Small intestine (tissue), 7 donors: ENCODE data around the gene FCRLB. TPM values are rescaled to one million over a fixed set of nuclear protein-coding genes. Genes with fewer than 3 reads are reported as not detected.
"Not testable (repeated sequence)": the region's sequence is repeated elsewhere in the genome, so short reads cannot be mapped to it uniquely, and the experiment has no call there.

Source experiments
- DNase-seq, 2 donors: peaks; one replicate each; pipeline versions ENCODE4 v3.0.0 to v3.0.0-alpha.2; 2013
- FAIRE-seq: peaks from 2 replicates; lab custom pipeline; 2012; peaks lifted over from hg19 to GRCh38; lab: Jason Lieb, UNC
- H3K27ac ChIP-seq, 3 donors: one replicate each; pipeline ENCODE4 v1.5.1; 2013; ENCODE audit warnings: low read length in 2 of 3, mild to moderate bottlenecking in 2 of 3, control low read depth in 1 of 3, inconsistent platforms in 1 of 3, low read depth in 1 of 3, moderate library complexity in 1 of 3
- H3K27me3 ChIP-seq, 3 donors: one replicate each; pipeline ENCODE4 v1.6.1; 2013; ENCODE audit warnings: low read length in 3 of 3, inconsistent platforms in 1 of 3; ENCODE audit not compliant: control insufficient read depth in 3 of 3, insufficient read depth in 3 of 3
- H3K36me3 ChIP-seq, 3 donors: one replicate each; pipeline ENCODE4 v1.6.1; 2013; ENCODE audit warnings: low read length in 3 of 3, inconsistent platforms in 1 of 3, low read depth in 1 of 3, mild to moderate bottlenecking in 1 of 3, moderate library complexity in 1 of 3; ENCODE audit not compliant: control insufficient read depth in 3 of 3, insufficient read depth in 2 of 3
- H3K4me1 ChIP-seq, 3 donors: one replicate each; pipeline ENCODE4 v1.6.1; 2013; ENCODE audit warnings: low read length in 2 of 3, inconsistent platforms in 1 of 3, low read depth in 1 of 3, mild to moderate bottlenecking in 1 of 3, moderate library complexity in 1 of 3; ENCODE audit not compliant: control insufficient read depth in 3 of 3, insufficient read depth in 2 of 3
- H3K4me3 ChIP-seq, 3 donors: one replicate each; pipeline ENCODE4 v1.5.1; 2013; ENCODE audit warnings: low read length in 3 of 3, control low read depth in 1 of 3, inconsistent platforms in 1 of 3, low read depth in 1 of 3, mild to moderate bottlenecking in 1 of 3, moderate library complexity in 1 of 3
- H3K9me3 ChIP-seq, 2 donors: one replicate each; pipeline ENCODE4 v1.6.1; 2013; ENCODE audit warnings: low read depth in 1 of 2, low read length in 1 of 2; ENCODE audit not compliant: control insufficient read depth in 2 of 2, insufficient read depth in 1 of 2
- WGBS, 3 donors: extraction: QIAGEN DNeasy Blood & Tissue Kit; methylation state at CpG; one replicate each; pipeline ENCODE4 v1.1.7; 2013; 5-methylcytosine and 5-hydroxymethylcytosine counted together
- polyA plus RNA-seq, 4 donors: library from polyadenylated mRNA; stranded (reverse) in 3 of 4; unstranded in 1 of 4; fragments of 200-250 nt in 3 of 4; fragments of 120-200 nt in 1 of 4; gene quantifications; one replicate each; pipeline versions ENCODE4 v1.2.1 to v1.2.3, GENCODE V29; 2013
- donor health status: healthy with polysubstance abuse.
- donor health status: control.
- donor health status: control.
- donor health status: Bipolar disorder and iron deficiency.
- donor health status: healthy.

FCRLB gene
- polyA plus RNA-seq, 4 donors = 0.34 to 0.96 TPM; not detected in 2

DNA sequence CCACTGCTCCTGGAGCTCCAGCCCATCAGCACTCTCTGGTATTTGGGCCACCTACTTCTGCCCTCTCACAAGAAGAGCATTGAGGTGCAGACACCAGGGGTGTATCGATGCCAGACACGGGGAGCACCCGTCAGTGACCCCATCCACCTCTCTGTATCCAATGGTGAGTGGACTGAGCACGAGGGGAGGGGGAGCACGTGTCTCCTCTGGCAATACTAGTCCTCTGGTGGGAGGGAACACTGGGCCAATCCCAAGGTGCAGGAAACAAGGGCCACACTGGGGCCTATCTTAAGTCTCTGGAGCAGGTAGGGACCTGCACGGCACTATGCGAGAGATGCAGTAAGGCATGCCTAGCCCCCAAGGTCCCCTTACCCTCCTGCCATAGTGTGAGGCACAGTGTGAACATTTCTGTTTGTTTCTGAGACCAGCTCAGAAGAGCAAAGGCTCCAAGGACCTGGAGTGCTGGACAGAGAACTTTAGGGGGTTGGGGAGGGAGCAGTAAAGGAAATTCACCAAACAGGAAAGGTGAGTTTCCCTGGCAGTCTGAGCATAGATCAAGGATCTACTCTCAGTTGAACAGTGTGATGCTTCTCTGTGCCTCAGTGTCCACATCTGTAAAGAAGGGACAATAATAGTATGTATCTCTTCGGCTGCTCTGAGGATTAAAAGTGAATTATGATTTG is 2.3 kb downstream of the FCRLB start:
- peaks cover 0 to 45% (median 6%) of the 10 kb centered on the region in 3 donors for H3K27me3 ChIP-seq
- H3K9me3 ChIP-seq = no peaks in the 10 kb centered on the region
- no peaks in the 10 kb centered on the region for H3K36me3 ChIP-seq
- H3K4me3 ChIP-seq = no peak overlapping the region
- H3K4me1 ChIP-seq = peaks cover 0 to 6% (median 0%) of the 10 kb centered on the region in 3 donors
- DNase-seq (peak in 1 of 2 donors; percentile 19), FAIRE-seq (no peak)
- WGBS, 3 donors = 72 to 83% (median 74%) methylated on average over 8 of the region's 8 CpGs
- no peak overlapping the region for H3K27ac ChIP-seq

- not testable (repeated sequence) for H3K4me1 ChIP-seq, DNase-seq, H3K36me3 ChIP-seq, H3K9me3 ChIP-seq, FAIRE-seq
- Histone ChIP-seq H3K4me3 (peak overlapping the region in 2 of 3 donors; percentile 67 to 71), H3K27ac (peak overlapping the region in 1 of 3 donors; percentile 81), H3K27me3 (peaks cover 0 to 46% (median 6%) of the 10 kb centered on the region in 3 donors)
- 47 to 54% (median 48%) methylated on average over 21 to 22 of the region's 22 CpGs for WGBS, 3 donors
Observed at GRCh38 chr1:161725258-161725907, 4.0 kb downstream of the FCRLB start.

- Histone ChIP-seq H3K27me3 (peaks cover 3 to 46% (median 6%) of the 10 kb centered on the region in 3 donors), H3K9me3 (no peaks in the 10 kb centered on the region)
- no peak for FAIRE-seq
Observed at GRCh38 chr1:161725908-161726472, 4.6 kb downstream of the FCRLB start.

GRCh38 chr1:161726473-161727255 is 5.3 kb downstream of the FCRLB start:
- 0 to 1% (median 0%) methylated on average over 50 to 83 of the region's 83 CpGs for WGBS, 3 donors
- H3K36me3 ChIP-seq = no peaks in the 10 kb centered on the region
- no peaks in the 10 kb centered on the region for H3K9me3 ChIP-seq
- H3K27me3 ChIP-seq = peaks cover 3 to 43% (median 6%) of the 10 kb centered on the region in 3 donors
- DNase-seq = peak; percentile 56 to 90
- H3K4me3 ChIP-seq = peak overlapping the region; percentile 48 to 71 (median 67)
- peaks cover 0 to 6% (median 0%) of the 10 kb centered on the region in 3 donors for H3K4me1 ChIP-seq
- H3K27ac ChIP-seq = peak overlapping the region; percentile 68 to 83 (median 72)
- no peak for FAIRE-seq

More at GRCh38 chr1:161725908-161726472, 4.6 kb downstream of the FCRLB start:
- 1 to 3% (median 1%) methylated on average over 32 to 34 of the region's 34 CpGs for WGBS, 3 donors
- Histone ChIP-seq H3K4me3 (peak overlapping the region; percentile 48 to 71 (median 67)), H3K36me3 (no peaks in the 10 kb centered on the region), H3K4me1 (peaks cover 0 to 6% (median 0%) of the 10 kb centered on the region in 3 donors), H3K27ac (peak overlapping the region; percentile 65 to 81 (median 68))
- DNase-seq = peak; percentile 5 to 69

DNA sequence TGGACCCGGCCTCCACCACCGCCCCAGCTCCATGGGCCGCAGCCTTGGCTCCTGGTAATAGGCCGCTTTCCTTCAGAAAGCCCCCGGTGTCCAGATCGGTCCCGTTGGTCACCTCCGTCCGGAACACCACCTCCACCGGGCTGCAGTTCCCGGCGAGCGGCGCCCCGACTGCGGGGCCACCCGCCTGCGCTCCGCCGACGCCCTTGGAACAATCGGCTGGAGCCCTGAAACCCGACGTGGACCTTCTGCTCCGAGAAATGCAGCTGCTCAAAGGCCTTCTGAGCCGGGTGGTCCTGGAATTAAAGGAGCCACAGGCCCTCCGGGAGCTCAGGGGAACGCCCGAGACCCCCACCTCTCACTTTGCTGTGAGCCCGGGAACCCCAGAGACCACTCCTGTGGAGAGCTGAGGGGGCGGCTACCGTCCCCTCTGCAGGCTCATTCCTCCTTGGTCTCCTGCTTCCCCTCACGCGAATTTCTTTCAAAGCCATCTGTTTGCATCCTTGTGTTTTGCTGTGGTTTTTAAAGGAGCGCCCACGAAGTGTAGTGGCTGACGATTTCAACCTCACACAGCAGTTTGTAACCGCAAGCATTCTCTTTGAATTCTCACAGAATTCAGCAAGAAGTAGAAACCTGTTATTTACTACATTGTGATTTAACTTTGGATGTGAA is 6.0 kb downstream of the FCRLB start:
- Histone ChIP-seq H3K27me3 (peaks cover 3 to 41% (median 6%) of the 10 kb centered on the region in 3 donors), H3K27ac (peak overlapping the region; percentile 43 to 83 (median 72)), H3K36me3 (no peaks in the 10 kb centered on the region), H3K9me3 (no peaks in the 10 kb centered on the region), H3K4me1 (peaks cover 0 to 6% (median 0%) of the 10 kb centered on the region in 3 donors), H3K4me3 (peak overlapping the region; percentile 48 to 67 (median 61))
- 4 to 8% (median 5%) methylated on average over 37 to 38 of the region's 38 CpGs for WGBS, 3 donors
- FAIRE-seq (no peak), DNase-seq (peak in 1 of 2 donors; percentile 46)

DNA sequence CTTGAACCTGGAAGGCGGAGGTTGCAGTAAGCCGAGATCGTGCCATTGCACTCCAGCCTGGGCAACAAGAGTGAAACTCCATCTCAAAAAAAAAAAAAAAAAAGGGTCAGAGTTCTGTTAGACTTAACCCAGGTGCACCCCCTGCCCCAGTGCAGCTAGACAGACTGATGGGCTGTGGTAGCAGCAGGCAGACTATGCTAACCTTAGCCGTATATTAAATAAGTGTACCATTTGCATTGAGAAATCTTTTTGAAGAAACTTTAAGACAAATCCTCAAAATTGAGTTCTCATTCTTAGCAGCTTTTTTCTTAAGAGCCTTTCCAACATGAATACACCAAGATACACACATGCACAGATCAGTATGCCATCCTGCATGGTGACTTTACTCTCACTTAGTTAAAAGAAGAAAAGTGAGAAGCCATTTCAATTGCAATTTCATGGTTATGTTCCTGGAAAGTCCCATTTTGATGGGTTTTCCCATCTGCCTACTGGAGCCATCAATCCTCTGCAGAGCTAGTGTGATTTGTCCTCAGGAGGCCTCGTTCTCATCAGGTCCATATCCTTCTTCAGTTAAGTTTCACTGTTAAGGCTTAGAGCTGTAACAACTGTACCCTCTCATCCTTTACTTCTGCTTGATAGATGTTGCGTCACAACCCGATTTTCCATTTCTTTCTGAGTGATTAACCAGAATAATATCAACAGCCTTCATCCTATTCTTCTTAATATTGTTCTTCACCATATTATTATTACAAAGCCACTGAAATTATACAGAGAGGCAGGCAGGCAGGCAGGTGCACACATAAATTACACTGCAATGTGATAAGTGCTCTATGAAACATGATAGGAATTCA is 7.3 kb downstream of the FCRLB start:
- Histone ChIP-seq H3K9me3 (no peaks in the 10 kb centered on the region), H3K27ac (no peak overlapping the region), H3K4me3 (no peak overlapping the region), H3K27me3 (peaks cover 3 to 35% (median 6%) of the 10 kb centered on the region in 3 donors), H3K36me3 (no peaks in the 10 kb centered on the region), H3K4me1 (peaks cover 0 to 6% (median 0%) of the 10 kb centered on the region in 3 donors)
- DNase-seq (no peak), FAIRE-seq (no peak)
- WGBS, 3 donors = 67 to 87% (median 83%) methylated on average over 4 to 5 of the region's 7 CpGs

GRCh38 chr1:161730050-161730564 is 8.8 kb downstream of the FCRLB start:
- Histone ChIP-seq H3K36me3 (no peaks in the 10 kb centered on the region), H3K4me3 (no peak overlapping the region), H3K27me3 (peaks cover 3 to 29% (median 6%) of the 10 kb centered on the region in 3 donors), H3K9me3 (no peaks in the 10 kb centered on the region), H3K27ac (no peak overlapping the region), H3K4me1 (peaks cover 0 to 6% (median 0%) of the 10 kb centered on the region in 3 donors)
- WGBS, 3 donors = 54 to 73% (median 73%) methylated on average over 6 of the region's 6 CpGs
- DNase-seq = no peak
- FAIRE-seq = no peak
